GM19438 (cell line): ENCODE results near the gene MEN1.
"Not testable (repeated sequence)": the region's sequence is repeated elsewhere in the genome, so short reads cannot be mapped to it uniquely, and the experiment has no call there.

Experiments used
- ATAC-seq: cut with Tn5 transposase; IDR thresholded peaks from one replicate; pipeline ENCODE4 v1.9.1; 2021; ENCODE audit warnings: low read depth; ENCODE audit not compliant: unreplicated experiment

The MEN1 gene

DNA sequence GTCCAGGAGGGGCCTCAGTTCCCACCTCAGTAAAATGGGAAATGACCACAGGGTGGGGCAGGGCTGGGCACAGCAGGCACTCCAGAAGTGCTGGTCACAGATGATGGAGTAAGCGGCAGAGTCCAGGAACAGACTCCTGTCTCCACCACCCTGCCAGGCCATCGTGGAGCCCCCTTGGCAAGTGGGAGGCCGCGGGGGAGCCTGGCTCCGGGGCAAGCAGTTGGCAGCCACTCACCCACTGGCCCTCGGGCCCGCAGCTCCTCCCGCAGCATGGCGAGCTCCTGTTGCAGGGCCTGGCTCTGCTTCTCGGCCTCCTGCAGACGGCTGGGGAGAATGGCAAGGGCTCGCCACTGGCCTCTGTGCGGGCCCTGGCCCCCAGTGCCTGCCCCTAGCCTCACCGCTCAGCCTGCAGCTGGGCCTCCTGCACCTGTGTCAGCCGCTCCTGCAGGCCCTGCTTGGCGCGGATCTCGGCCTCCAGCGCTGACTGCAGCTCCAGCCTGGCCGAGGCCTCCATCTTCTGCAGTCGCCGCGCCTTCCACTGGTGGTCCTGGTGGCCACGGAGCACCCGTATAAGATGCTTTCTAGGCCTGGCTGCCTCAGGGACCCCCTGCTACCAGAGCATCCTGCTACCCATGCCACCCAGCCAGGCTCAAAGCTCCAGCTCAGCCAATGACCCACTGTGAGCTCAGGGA, 23.8 kb upstream of the MEN1 start:
- ATAC-seq, result no peak

DNA sequence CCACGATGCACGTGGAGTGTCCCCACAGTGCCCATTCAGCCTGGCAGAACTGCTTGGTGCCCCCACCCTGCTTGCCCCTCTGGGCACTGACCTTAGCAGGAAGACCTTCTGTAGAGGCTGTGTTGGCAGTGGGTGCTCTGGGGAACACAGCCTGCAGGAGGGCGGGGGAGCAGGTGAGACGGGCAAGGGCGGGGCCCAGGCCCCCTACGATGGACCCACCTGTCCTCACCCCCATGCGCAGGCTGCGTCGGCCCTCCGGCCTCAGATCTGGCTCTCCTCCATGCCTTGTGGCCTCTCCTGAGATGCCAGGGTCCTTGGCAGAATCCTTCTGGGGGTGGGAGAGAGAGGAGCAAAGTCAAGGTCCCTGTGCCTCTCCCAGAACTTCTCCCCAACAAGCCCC, 23.2 kb upstream of the MEN1 start:
- no peak for ATAC-seq

DNA sequence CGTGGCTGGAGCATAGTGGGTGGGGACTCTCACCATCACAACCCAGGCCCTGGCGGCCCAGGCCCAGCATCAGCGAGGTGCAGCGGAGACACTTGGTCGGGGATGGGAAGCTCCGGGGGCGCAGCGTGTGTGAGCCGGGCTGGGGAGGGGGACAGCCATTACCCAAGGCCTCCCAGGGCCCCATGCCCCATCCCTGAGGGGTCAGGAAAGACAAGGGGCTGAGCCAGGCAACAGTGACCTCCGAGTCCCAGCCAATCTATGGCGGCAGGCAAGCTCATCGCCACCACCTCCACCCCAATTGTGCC, 22.8 kb upstream of the MEN1 start:
- ATAC-seq, result no peak

DNA sequence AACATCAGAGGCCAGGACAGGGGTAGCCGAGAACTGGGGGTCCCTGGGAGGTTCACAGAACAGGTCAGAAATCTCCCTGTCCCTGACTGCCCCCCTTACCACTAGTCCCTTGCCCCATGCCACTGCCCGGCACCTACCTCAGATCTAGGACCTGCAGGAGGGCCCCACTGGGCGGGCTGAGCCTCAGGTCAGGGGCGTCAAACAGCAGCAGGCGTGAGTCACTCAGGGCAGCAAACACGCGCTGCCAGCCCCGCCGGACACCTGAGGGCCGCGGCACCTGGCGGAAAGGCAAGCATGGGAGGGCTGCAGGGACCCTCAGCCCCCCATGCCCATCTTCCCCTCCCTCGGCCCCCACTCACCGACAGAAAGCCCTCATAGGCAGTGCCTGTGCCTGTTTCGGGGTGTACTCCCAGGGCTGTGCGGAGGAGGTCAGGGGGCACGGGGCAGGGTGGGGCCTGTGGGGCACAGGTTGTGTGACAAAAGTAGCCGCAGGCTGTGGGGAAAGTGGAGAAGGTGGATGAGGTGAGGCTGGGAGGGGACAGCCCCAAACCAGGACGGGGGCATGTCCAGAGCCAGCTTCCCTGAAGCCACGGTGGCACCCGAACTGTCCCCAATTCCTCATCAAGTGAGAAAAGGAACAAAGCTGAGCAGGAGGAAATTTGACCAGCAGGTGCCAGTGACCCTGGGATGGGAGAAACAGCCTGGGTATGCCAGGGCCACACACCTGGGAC, 22.3 kb upstream of the MEN1 start:
- ATAC-seq, result no peak

DNA sequence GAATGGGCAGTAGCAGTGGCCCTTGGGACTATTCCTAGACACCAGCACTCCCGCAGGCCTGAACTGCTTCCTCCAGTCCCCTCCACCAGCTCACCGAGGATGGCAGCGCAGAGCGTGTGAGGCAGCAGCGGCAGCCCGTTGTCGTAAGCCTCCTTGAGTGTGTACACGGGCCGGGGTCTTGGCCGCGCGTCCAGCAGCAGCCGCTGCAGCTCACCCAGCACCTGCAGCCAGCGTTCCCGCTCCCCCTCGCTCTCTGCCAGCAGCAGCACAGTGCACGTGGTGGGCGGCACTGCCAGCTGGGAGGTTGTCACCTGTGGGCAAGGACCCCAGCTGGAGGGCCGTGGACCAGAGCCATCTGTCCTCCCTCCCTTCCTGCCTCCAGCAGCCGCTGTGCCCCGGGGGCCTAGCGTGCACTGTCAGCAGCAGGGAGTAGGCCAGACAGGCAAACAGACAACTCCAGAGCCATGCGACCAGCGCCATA, 21.1 kb upstream of the MEN1 start:
- ATAC-seq, result no peak

DNA sequence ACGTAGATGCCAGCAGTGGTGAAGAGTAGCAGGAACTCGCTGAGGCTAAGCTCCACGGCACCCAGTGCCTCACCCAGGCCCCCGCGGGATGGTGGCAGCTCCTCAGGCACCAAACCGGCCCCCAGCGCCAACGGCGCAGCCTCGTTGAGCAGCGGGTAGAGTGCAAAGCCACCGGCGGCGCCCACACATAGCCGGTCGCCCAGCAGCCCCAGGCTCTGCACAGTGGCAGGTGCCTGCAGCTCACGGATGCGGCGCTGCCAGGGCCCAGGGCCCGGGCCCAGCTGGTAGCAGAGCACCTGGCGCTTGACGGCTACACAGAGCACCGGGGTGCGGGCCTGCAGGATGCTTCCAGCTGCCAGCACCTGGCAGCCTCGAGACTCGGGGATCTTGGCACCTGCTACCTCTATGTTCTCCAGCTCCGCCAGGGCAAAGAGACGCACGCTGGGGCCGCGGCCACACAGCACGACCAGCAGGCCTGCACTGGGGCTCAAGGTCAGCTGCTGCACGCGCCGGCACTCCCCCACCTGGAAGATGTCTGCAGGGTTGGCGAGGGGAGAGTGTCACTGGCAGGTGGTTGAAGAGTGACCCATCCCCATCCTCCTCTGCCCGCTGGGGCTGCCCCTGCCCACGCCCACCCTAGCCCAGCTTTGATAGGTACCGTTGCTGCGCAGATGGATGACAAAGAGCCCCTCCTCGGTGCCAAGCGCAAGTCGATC, 19.3 kb upstream of the MEN1 start:
- no peak for ATAC-seq

DNA sequence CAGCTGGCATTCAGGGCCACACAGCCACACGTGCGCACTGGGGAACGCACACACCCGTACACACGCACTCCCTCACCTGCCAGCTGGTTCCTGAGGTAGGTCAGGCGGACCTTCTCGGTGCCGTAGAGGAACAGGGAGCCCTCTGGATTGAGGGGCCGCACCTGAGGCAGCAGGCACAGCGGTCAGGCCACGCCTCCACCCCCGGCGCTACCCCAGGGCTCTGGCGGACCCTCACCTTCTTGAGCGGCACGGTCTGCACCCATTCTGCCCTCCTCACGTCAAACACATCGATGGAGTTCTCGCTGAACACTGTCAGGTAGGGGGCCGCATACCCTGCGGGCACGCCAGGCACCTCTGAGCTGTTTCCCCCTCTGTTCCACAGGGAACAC, 17.1 kb upstream of the MEN1 start:
- no peak for ATAC-seq

DNA sequence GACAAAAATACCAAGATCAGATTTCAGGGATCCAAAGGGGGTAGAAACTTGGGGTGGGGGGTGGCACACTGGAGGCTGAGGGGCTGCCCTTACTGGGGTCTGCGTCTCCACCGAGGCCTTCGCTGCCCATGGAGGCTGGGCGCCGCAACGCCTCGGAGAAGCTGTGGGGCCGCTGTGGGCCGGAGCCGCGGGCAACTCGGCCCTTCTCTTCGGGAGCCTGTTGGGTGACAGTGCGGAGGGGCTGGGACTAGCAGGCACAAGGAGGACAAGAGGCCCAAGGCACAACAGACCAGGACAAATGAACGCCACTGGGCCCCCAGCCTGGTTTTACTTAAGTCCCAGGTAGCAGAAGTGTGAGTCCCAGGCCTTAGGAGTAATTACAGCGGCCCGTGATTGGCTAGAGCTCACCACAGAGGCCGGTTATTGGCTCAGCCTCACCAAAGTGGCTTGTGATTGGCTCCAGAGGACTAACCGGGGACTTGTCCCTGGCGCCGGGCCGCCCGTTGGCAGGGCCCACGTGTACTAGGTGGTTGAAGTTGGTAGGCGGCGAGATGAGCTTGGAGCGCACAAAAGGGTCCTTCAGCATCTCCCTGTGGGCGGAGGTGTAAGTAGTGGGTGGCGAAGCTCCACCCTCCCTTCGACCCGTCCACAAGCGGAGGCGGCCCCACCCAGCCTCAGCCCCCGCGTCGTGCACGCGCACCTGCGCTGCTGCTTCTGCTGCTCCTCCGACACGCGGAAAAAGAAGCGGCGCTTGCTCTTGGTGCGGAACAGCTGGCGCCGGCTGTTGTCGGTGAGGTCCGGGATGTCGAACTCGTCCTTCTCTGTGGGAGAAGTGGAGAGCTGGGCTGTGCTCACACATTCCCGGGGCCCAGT, 16.5 kb upstream of the MEN1 start:
- no peak for ATAC-seq

DNA sequence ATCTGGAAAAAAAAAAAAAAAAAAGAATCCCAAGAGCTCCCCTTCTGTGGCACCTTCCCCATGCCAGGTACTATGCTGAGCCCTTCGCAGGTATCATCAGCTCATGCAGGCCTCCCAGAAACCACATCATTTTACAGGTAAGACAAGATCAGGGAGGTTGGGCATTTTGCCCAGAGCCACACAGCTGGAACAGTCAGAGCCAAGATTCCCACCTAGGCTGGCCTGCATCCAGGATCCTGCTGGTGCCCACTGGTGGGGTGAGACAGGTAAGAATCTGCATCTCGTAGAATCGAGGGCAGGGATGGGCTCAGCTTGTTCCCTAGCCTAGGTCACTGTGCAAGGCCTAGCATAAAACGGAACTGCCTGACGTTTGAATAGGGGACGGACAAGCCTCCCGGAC, 15.7 kb upstream of the MEN1 start:
- ATAC-seq, result no peak

DNA sequence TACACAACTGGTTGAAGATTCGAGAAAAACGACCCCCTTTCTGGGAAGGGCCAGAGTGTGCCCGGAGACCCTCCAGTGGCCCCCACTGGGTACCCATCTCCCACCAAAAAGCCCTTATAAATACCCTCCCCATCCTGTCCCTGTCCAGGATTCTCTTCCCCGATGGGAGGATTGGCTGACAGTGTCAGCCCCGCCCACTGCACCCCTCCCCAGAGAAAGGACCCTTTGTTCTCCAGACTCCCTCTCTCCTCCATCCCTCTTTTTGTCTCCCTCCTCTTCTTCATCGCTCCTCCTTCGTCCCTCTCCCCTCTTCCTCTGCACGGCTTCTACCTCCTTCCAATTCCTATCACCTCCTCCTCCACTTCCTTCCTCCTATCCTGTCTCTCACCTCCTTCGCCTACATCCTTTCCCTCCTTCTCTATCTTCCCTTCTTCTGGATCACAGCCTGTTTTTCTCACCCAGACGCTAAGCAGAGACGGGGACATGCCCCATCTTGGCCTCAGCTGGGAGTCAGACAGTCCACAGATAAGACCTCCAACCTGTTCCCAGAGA, 13.3 kb upstream of the MEN1 start:
- no peak for ATAC-seq

DNA sequence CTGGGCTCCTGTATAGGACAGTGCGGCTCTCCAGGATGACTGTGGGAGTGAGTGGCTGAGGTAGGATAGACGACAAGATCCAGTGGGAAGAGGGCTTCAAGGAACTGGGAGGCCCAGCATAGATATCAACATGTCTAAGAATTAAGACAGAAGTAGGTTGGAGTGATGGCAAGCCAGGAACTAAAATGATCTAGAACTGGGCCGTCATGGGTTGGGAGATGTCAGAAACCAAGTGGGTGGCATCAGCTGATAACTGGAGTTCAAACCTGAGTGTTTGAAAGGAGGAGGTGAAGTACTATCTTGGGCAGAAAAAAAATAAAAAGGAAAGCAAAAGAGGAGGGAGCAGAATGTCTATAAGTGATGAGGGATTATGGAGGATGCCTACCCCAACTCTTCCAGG, 7.1 kb upstream of the MEN1 start:
- ATAC-seq, result no peak

DNA sequence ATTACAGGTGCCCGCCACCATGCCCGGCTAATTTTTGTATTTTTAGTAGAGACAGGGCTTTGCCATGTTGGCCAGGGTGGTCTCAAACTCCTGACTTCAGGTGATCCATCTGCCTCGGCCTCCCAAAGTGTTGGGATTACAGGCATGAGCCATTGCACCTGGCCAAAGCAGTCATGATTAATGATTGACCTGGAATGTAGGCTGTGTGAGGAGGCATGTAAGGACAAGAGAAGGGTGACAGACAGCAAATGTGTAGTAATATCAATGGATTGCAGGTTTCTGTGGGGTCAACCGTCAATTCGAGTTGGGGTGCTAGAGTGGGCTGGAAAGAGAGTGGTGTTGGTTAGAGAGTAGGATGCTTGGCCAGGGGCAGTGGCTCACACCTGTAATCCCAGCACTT, 5.1 kb upstream of the MEN1 start:
- not testable (repeated sequence) for ATAC-seq

DNA sequence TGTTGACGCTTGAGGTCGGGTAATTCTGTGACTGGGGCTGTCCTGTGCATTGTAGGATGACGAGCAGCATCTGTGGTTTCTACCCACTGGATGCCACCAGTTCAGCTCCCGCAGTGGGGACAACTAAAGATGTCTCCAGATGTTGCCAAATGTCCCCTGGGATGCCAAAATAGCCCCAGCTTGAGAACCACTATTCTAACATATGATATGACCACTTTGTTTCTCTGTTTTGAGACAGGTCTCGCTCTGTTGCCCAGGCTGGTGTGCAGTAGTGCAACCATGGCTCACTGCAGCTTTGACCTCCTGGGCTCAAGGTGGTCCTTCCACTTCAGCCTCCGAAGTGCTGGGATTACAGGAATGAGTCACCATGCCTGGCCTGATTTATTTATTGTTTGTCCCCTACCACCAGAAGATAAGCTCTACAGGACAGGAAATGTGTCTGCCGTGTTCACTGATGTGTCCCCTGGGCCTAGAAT, 4.4 kb upstream of the MEN1 start:
- ATAC-seq, result peak; percentile 59

DNA sequence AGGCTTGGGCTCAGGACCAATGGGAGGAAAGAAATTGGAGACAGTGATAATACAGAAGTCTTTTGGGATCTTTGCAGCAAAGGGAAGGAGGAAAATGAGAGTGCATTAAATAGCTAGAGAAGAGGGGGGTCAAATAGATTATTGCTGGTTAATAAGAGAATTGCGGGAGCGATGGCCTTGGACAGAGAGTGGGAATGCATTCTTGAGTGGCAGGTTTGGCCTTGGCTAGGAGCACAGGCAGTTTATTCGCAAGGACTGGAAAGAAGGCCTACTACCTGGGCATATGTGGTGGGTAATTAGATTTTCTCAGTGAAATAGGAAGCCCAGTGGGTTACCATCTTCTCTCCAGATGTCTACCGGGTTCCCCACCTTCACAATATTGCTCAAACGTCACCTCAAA, 3.5 kb upstream of the MEN1 start:
- no peak for ATAC-seq

DNA sequence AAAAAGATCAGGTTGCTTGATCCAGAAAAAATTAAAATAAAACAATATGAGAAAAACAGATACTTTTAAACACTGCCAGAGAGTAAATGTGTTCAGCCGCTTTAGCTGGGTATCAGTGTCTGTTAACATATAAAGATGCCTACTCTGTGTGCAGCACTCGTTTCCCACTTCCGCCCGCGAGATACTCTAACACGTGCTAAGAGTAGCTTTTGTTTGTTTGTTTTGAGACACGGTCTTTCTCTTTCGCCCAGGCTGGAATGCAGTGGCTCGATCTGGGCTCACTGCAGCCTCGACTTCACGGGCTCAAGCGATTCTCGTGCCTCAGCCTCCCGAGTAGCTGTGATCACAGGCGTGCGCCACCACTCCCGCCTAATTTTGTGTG, 531 bp upstream of the MEN1 start:
- peak; percentile 6 for ATAC-seq

DNA sequence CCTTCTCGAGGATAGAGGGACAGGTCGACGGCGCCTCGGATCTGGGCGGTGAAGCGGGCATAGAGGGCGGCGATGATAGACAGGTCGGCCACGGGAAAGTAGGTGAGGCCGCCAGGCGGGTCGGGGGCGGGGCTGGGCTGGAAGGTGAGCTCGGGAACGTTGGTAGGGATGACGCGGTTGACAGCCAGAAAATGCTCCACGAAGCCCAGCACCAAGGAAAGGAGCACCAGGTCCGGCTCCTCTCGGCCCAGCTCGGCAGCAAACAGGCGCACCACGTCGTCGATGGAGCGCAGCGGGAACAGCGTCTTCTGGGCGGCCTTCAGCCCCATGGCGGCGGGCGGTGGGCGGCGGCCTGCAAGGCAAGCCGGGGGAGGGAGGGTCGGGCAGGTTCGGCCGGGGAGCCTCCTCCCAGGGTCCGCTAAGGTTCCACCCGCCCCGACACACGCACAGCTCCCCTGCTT, 540 bp downstream of the MEN1 start:
- no peak for ATAC-seq

DNA sequence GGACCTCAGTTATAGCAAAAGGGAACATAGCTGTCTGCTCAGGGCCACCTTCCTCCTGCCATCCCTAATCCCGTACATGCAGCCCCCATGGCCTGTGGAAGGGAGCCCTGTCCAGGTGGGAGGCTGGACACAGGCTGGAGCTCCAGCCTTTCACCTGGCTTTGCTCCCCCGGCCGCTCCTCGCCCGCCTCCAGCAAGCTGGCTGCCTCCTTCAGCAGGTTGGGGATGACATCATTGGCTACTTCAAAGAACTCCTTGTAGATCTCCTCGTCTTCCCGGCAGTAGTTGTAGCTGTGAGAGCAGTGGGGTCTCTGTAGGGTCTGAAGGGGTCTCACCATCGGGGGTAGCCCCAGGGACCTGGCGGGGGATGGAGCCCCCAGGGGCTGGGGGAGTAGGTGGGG, 4.9 kb downstream of the MEN1 start:
- ATAC-seq, result no peak

DNA sequence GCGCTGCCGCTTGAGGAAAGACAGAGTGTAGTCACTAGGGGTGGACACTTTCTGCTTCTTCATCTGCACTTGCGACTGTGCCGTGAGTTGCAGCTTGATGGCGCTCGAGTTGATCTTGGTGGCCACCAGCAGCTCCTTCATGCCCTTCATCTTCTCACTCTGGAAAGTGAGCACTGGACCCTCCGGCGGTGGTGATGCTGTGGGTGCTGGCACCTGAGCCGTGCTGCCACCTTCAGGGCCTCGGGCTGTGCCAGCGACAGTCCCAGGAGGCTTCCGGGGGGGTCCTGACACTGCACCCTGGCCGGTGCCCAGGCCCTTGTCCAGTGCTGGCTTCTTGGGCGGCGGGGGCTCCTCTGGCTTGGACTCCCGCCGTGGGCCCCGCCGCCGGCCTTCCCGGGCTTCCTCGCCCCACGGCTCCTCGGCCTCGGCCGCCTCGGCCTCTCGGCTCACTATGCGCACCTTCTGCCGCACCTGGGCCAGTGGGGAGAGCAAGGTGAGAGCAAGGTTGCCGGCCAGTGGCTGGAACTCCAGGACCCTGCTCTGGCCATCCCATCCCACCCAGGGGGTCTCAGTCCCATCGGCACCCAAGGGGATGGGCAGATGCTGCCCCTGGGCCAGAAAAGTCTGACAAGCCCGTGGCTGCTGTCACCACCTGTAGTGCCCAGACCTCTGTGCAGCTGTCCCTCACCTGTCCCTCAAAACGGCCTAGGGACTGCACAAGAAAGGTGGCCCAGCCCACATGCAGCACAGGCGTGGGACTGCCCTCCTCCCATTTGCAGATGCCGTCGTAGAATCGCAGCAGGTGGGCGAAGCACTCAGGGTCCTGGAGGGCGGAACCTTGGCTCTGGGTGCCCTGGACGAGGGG, 5.8 kb downstream of the MEN1 start:
- no peak for ATAC-seq

DNA sequence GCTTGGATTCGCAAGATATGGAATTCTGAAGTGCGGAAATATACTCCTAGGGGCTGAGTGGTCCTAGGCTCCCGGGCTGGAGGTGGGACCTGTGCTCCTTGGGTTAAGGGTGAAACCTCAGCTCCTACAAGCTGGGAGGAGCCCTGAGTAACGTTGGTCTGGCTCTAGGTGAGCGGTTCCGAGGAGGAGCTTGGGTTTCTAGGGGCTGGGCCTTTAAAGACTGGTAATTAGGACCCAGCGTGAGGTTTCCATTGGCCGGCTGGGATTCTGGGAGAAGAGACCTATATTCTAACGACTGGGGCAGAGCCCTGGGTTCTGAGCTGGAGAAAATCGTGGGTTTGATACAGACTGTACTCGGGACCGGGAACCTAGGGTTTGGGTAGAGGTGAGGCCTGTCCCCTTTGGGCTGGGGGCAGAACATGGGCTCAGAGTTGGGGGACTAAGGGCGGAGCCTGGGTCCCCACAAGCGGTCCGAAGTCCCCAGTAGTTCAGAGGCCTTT, 6.5 kb downstream of the MEN1 start:
- ATAC-seq, result no peak
